GM06990 (cell line): ENCODE data around the gene NDUFV2.
A peak's percentile ranks its signal among the peaks of the same experiment; 100 is the strongest.

Source experiments
- DNase-seq: peaks from one replicate; pipeline ENCODE4 v3.0.0-alpha.2; 2011; ENCODE audit not compliant: insufficient read length; ENCODE audit errors: extremely low read depth
- H3K27me3 ChIP-seq: replicated peaks from 2 replicates; pipeline ENCODE4 v1.6.0; 2011; ENCODE audit warnings: low read length; ENCODE audit not compliant: control insufficient read depth, insufficient read depth
- H3K36me3 ChIP-seq: 2 replicates; pipeline ENCODE4 v1.5.1; 2011; ENCODE audit warnings: low read length; ENCODE audit not compliant: control insufficient read depth, insufficient read depth
- H3K4me3 ChIP-seq: replicated peaks from 2 replicates; pipeline ENCODE4 v1.5.1; 2011; ENCODE audit warnings: low read depth, mild to moderate bottlenecking, control low read depth, low read length
- TF ChIP-seq, protein P1 (sequence below): IDR thresholded peaks from 2 replicates; pipeline ENCODE4 v1.5.1; 2011; ENCODE audit warnings: low read length, control low read depth, mild to moderate bottlenecking, inconsistent platforms; ENCODE audit not compliant: insufficient read depth, poor library complexity, severe bottlenecking

Gene NDUFV2

DNA sequence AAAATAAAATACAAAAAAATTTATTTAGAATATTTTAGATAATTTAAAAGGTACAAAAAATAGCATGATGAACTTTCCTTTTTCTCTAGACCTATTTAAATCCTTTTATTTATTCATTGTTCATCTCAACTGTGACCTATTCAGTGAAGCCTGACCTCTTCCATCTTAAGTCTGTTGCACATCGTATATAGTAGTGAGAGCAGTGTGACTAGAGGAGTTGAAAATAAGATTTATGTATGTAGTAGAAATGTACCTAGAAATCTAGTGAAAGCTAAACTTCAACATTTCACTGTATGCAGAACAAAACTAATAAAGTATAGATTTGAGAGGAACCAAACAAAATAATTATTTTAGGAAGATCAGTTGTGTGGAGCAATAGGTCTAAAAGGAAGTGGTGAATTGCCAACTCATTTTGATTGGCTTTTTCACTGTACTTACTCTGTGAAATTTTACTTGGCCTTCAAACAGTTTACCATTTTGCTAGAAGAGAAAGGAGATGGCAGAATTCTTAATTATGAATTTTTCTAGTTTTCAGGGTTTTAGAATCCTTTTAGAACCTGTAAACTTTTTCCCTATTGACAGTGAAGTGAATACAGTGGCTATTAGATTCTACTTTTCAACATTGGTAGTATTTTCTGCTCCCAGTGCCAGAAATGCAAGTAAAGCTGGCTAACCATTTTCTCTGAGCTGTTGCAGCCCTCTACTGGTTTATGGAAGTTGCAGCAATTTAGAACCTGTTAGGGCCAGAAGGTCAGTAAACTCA lies 45.1 kb downstream of the NDUFV2 start:
- DNase-seq = peak; percentile 73
- H3K4me3 ChIP-seq = no peak overlapping the region
- H3K36me3 ChIP-seq = no peaks in the 10 kb centered on the region; the same call in 1 of the 2 replicates
- TF ChIP-seq, protein P1, sequence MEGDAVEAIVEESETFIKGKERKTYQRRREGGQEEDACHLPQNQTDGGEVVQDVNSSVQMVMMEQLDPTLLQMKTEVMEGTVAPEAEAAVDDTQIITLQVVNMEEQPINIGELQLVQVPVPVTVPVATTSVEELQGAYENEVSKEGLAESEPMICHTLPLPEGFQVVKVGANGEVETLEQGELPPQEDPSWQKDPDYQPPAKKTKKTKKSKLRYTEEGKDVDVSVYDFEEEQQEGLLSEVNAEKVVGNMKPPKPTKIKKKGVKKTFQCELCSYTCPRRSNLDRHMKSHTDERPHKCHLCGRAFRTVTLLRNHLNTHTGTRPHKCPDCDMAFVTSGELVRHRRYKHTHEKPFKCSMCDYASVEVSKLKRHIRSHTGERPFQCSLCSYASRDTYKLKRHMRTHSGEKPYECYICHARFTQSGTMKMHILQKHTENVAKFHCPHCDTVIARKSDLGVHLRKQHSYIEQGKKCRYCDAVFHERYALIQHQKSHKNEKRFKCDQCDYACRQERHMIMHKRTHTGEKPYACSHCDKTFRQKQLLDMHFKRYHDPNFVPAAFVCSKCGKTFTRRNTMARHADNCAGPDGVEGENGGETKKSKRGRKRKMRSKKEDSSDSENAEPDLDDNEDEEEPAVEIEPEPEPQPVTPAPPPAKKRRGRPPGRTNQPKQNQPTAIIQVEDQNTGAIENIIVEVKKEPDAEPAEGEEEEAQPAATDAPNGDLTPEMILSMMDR = peak; percentile 77
- no peaks in the 10 kb centered on the region for H3K27me3 ChIP-seq

DNA sequence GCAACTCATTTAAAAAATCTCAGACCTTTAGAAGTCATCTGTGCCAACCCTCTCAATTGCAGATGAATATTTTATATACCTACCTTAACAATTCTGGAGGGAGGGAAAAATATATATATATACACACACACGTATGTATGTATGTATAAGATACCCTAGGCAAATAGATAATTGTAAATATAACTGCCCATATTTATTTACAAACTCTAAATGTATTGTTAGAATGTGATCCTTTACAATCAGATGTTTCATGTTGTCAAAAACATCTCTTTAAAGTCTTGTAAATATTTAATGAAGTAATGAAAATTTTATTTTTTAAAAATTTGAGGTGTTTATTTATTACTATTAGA lies 45.7 kb downstream of the NDUFV2 start:
- H3K36me3 ChIP-seq = no peaks in the 10 kb centered on the region; the same call in 1 of the 2 replicates
- H3K27me3 ChIP-seq = no peaks in the 10 kb centered on the region
- TF ChIP-seq, protein P1 = no peak
- DNase-seq = no peak
- no peak overlapping the region for H3K4me3 ChIP-seq

DNA sequence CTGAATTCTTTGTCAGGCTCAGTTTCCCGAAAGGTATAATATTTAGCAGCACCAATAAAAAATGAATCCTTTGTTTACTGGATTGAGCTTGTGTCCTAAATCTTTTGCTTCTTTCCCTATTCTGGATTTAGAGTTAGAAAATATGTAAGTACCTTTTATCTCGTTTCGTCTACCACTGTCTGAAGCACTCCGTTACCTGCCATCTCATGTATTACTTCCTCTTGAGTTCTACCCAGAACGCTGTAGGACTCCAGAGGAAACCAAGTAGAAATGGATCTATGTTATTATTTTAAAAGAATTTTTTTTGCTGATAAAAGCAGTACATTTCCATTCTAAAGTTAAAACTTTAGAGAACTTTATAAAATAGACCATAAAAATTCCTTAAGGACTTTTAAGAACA lies 47.6 kb downstream of the NDUFV2 start:
- peaks cover 2% of the 10 kb centered on the region; the same call in 1 of the 2 replicates for H3K36me3 ChIP-seq
- no peak overlapping the region for H3K4me3 ChIP-seq
- H3K27me3 ChIP-seq = no peaks in the 10 kb centered on the region
- no peak for DNase-seq
- TF ChIP-seq, protein P1 = no peak

DNA sequence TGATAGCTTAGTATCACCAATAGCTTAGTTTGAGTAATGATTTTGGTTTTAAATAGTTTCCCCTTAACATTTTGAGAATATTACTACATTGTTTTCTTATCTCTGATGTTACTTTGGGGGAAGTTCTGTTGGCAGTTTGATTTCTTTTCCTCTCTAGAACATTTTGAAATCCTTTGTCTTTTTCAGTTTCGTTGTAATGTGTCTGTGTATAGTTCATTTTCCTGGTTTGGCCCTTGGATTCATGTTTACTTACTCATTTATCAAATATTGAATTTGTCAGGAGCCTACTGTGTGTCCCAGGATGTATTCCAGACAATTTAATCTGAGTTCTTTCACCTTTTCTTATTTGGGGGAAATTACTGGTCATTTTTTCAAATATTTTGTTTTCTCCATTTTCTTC lies 50.8 kb downstream of the NDUFV2 start:
- Histone ChIP-seq H3K36me3 (0 out of 2 replicates have a peak, but pooled peaks cover 2% of the 10 kb centered on the region), H3K4me3 (no peak overlapping the region), H3K27me3 (no peaks in the 10 kb centered on the region)
- TF ChIP-seq, protein P1 = no peak
- DNase-seq = no peak

DNA sequence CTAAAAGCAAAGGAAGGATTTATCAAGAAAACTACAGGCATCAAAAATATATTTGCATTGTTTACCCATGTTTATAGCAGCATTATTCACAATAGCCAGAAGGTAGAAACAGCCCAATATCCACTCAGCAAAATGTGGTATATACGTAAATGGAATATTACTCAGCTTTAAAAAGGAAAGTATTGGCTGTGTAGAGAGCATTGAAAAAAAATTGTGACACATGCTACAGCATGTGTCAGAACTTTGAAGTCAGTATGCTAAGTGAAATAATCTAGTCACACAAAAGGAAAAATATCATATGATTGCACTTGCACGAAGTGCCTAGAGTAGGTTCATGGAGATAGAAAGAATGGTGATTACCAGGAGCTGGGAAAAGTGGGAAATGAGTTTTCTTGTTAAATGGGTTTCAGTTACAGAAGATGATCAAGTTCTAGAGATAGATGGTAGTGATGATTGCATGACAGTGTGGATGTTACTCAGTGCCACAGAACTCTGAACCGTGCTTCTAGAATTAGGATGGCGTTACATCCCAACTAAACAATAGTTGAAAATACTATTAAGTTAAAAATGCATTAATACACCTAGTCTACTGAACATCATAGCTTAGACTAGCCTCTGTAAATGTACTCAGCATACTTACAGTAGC lies 54.2 kb downstream of the NDUFV2 start:
- no peak overlapping the region for H3K4me3 ChIP-seq
- 0 out of 2 replicates have a peak, but pooled peaks cover 2% of the 10 kb centered on the region for H3K36me3 ChIP-seq
- TF ChIP-seq, protein P1 = no peak
- DNase-seq = no peak
- no peaks in the 10 kb centered on the region for H3K27me3 ChIP-seq
